NK-92 treated with Interleukin-12 subunit alpha and Interleukin-12 subunit beta, amount 100 ng/mL, for 24 hours (cell line): ENCODE measurements around the gene HYCC1.
"Not testable (repeated sequence)": the region's sequence is repeated elsewhere in the genome, so short reads cannot be mapped to it uniquely, and the experiment has no call there.

Experiments
- DNase-seq: peaks from one replicate; lab custom pipeline; 2025; lab: John Stamatoyannopoulos, UW

The HYCC1 gene

GRCh38 chr7:23013715-23014649 is at the start of gene HYCC1:
TSS of gene HYCC1 (minus strand) at chr7:23014130. CDS start at chr7:22991111, 23,019 bp downstream.
- peak; percentile 96 for DNase-seq

DNA sequence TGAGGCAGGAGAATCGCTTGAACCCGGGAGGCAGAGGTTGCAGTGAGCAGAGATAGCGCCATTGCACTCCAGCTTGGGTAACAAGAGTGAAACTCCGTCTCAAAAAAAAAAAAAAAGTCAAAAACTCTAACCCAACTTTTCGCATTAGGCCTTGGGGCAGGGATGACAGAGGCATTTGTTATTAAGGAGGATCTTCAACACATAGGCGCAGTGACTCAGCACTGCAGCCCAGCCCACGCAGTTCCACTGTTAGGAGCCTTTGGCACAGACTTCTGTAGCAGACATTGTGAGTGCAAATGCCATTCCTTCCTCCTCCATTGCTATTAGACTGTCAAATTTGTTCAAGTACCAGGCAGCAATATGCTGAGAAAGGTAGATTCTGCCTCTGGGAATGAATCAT is 48.5 kb upstream of the HYCC1 start:
- DNase-seq: no peak

- DNase-seq: no peak
These were observed 47.4 kb upstream of the HYCC1 start for GRCh38 chr7:23061327-23061726.

DNA sequence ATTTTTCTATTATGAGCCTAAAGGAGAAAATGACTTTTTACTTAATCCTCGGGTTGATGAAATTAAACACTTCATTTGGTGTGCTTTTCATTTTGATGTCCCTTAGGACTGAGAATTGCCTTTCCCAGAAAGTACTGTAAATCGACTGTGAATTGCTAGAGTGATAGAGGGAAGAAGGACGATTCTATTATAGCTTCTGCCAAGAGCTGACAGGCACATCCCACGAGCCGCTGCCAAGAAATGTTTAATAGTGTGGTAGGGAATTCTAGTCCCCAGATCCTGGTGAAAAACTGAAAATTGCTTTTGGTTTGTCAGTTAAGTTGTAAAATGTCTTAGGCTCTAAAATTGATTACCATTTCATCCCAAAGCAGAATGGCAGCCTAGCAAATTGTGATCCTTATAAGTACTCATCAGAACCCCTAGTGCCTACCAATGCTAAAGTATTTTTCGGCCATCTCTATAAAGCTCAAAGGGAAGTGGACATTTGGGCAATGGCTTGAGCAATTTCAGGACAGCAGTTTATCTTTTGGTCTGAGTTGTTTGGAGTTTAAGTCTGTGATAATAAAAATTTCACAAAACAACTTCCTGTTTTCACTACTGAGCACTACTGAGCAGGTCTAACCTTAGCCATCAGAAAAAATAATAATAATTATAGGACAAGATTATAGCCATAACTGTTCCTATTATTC is 44.6 kb upstream of the HYCC1 start:
- DNase-seq: no peak

DNA sequence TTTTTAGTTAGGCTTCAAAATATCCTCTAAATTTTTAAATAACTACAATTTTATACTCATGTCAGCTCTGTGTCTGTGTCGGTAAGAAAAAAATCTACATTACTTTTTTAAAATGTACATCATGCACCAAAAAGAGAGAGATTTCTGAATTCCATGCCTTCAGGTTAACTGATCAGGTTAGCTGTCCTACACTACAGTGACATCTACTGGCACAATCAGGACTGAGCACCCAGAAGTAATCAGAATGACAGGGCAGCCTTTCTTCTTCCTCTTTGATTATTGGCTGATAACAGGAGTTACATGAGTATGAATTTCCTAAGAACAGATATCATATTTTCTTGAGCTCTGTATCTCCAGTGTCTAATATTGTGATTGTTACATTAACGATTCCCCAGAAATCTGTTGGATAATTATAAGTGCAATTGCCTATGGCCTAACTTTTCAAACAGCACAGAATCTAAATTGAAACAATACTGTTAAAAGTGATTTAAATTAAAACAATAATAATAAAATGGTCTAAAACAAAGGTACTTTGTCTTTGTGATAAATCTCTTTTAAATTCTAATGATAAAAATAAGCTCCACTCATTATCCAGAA is 41.8 kb upstream of the HYCC1 start:
- no peak for DNase-seq

DNA sequence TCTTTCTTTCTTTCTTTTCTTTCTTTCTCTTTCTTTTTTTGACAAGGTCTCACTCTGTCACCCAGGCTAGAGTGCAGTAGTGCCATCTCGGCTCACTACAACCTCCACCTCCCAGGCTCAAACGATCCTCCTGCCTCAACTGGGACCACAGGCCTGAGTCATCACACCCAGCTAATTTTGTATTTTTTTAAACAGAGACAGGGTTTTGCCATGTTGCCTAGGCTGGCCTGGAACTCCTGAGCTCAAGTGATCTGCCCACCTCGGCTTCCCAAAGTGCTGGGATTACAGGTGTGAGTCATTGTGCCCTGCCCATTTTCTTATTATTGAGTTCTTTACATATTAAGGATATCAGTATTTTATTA is 37.2 kb upstream of the HYCC1 start:
- DNase-seq: peak; percentile 30

DNA sequence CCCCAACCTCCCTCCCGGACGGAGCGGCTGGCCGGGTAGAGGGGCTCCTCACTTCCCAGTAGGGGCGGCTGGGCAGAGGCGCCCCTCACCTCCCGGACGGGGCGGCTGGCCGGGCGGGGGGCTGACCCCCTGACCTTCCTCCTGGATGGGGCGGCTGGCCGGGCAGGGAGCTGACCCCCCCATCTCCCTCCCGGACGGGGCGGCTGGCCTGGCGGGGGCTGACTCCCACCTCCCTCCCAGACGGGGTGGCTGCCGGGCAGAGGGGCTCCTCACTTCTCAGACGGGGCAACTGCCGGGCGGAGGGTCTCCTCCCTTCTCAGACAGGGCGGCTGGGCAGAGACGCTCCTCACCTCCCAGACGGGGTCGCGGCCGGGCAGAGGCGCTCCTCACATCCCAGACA is 32.4 kb upstream of the HYCC1 start:
- not testable (repeated sequence) for DNase-seq

GRCh38 chr7:23045086-23045485 is 31.2 kb upstream of the HYCC1 start:
- not testable (repeated sequence) for DNase-seq

DNA sequence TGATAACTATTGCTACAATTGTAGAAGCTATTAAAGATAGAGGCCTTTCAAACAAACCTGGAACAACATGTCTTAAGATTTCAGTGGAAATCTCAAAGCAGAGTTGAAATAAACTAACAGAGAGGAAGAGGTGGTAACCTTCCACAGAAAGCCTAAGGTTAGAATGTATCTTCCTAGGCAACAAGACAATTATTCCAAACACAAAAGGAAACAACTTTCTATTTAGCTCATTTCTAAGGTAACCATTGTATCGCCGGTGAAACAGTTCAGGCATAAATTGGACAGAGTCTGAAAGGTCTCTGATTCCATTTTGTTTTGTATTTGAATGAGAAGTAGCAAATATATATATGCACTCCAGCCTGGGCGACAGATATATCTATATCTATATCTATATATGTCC is 30.7 kb upstream of the HYCC1 start:
- no peak for DNase-seq

GRCh38 chr7:23043441-23043840 is 29.5 kb upstream of the HYCC1 start:
- peak; percentile 3 for DNase-seq

- not testable (repeated sequence) for DNase-seq
These were observed 25.7 kb upstream of the HYCC1 start for GRCh38 chr7:23039674-23040073.

DNA sequence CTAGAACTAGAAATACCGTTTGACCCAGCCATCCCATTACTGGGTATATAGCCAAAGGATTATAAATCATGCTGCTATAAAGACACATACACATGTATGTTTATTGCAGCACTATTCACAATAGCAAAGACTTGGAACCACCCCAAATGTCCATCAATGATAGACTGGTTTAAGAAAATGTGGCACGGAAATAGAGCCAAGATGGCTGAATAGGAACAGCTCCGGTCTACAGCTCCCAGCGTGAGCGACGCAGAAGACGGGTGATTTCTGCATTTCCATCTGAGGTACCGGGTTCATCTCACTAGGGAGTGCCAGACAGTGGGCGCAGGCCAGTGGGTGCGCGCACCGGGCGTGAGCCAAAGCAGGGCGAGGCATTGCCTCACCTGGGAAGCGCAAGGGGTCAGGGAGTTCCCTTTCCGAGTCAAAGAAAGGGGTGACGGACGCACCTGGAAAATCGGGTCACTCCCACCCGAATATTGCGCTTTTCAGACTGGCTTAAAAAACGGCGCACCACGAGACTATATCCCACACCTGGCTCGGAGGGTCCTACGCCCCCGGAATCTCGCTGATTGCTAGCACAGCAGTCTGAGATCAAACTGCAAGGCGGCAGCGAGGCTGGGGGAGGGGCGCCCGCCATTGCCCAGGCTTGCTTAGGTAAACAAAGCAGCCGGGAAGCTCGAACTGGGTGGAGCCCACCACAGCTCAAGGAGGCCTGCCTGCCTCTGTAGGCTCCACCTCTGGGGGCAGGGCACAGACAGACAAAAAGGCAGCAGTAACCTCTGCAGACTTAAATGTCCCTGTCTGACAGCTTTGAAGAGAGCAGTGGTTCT is 21.8 kb upstream of the HYCC1 start:
- DNase-seq: not testable (repeated sequence)

GRCh38 chr7:23027261-23027660 is 13.3 kb upstream of the HYCC1 start:
- DNase-seq: no peak

DNA sequence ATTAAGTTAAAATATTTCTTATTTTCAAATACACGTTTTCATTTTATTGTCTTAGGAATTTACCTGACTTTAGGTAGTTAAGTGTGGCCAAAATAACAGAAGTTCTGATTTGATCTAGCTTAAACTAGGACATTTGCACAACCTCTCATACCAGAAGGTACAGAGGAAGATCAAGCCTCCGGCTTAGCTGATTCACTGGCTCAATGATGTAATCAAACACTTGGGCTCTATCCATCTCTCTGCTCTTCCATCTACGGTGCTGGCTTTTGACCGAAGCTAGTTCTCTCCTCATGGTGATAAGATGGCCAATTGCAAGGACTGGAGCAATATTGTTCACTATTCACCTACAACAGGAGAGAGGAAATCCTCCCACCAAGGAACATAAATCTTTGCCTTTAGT is 12.2 kb upstream of the HYCC1 start:
- no peak for DNase-seq

DNA sequence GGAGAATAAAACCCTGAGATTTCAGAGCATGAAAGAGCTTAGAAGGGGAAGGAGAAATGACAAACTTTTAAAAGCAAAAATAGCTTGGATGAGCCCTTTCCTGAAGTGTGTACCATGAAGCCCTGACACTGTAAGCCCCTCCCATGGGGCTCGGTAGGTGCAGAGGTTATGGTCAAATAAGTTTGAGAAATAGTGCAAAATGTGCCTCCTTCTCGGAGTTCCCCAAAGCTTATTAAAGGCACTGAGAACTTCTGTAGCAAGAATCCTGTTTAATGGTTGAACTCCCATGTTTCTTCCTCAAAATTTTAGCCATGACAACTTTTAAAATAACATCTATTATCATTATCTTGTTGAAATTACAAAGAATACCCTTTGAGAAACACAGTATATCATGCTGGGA is 10.5 kb upstream of the HYCC1 start:
- DNase-seq: no peak

DNA sequence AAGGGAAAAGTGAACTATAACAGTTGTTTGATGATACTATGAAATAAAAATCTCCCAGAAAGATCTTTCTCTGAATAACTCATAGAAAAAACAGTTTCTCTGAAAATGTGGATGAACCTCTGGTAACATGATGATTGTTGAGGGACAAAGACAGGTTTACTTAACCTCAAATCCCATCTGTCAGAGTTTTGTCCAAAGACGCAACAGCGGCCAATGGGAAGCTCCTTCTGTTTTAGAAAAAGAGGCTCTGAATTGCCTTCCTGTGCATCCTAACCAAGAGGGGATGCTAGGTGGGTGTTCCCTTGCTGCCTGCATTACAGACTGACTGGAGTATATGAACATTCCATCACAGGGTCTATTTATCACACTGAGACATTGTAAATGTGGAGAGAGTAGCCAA is 8.9 kb upstream of the HYCC1 start:
- DNase-seq: no peak

- DNase-seq: no peak
These were observed 8.4 kb upstream of the HYCC1 start for GRCh38 chr7:23022258-23022769.

DNA sequence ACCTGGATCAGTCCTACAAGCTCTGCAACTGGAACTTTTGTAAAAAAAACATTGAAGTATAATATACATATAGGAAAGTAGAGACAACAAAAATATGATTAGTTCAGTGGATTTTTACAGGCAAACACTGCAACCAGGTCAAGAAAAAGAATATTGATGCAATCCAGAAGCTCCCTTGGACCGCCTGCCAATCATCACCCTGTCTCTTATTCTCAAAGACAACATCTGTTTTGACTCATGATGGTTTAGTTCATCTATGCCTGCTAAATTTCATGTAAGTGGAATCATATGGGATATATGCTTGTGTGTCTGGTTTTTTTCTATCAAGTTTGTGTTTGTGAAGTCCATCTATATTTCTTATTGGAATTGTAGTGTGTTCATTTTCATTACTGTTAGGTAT is 7.7 kb upstream of the HYCC1 start:
- no peak for DNase-seq

- DNase-seq: no peak
These were observed 6.9 kb upstream of the HYCC1 start for GRCh38 chr7:23020742-23021401.

- DNase-seq: no peak
These were observed 4.8 kb upstream of the HYCC1 start for GRCh38 chr7:23018750-23019149.

- DNase-seq: no peak
These were observed 3.4 kb upstream of the HYCC1 start for GRCh38 chr7:23017309-23017708.
